Measurements from ENCODE around the gene CKLF.
"Not testable (repeated sequence)": the region's sequence is repeated elsewhere in the genome, so short reads cannot be mapped to it uniquely, and the experiment has no call there.

The CKLF gene

GRCh38 chr16:66552286-66553177 lies at the start of gene CKLF:
Gene CKLF, plus strand, starts transcription at chr16:66552576. Its CDS starts 140 bp downstream, at chr16:66552716.
- DNase-seq (ENCODE audit: low read depth): peak; percentile 78

GRCh38 chr16:66503030-66503429 lies 49.3 kb upstream of the CKLF start:
- DNase-seq (ENCODE audit: low read depth): no peak

- DNase-seq (ENCODE audit: low read depth): no peak
Observed at GRCh38 chr16:66503612-66504011, 48.8 kb upstream of the CKLF start.

- no peak for DNase-seq (ENCODE audit: low read depth)
Observed at GRCh38 chr16:66507731-66508239, 44.6 kb upstream of the CKLF start.

- DNase-seq (ENCODE audit: low read depth): no peak
Observed at GRCh38 chr16:66508248-66508913, 44.0 kb upstream of the CKLF start.

GRCh38 chr16:66508914-66509496 lies 43.4 kb upstream of the CKLF start:
- no peak for DNase-seq (ENCODE audit: low read depth)

GRCh38 chr16:66509576-66509975 lies 42.8 kb upstream of the CKLF start:
- no peak for DNase-seq (ENCODE audit: low read depth)

- DNase-seq (ENCODE audit: low read depth): no peak
Observed at GRCh38 chr16:66510298-66510697, 42.1 kb upstream of the CKLF start.

- no peak for DNase-seq (ENCODE audit: low read depth)
Observed at GRCh38 chr16:66510711-66511601, 41.4 kb upstream of the CKLF start.

GRCh38 chr16:66511602-66512271 lies 40.6 kb upstream of the CKLF start:
- no peak for DNase-seq (ENCODE audit: low read depth)

GRCh38 chr16:66512272-66513110 lies 39.9 kb upstream of the CKLF start:
- no peak for DNase-seq (ENCODE audit: low read depth)

GRCh38 chr16:66513111-66513723 lies 39.2 kb upstream of the CKLF start:
- no peak for DNase-seq (ENCODE audit: low read depth)

GRCh38 chr16:66514391-66514790 lies 38.0 kb upstream of the CKLF start:
- DNase-seq (ENCODE audit: low read depth): not testable (repeated sequence)

GRCh38 chr16:66514980-66515595 lies 37.3 kb upstream of the CKLF start:
- DNase-seq (ENCODE audit: low read depth): not testable (repeated sequence)

GRCh38 chr16:66515596-66516508 lies 36.5 kb upstream of the CKLF start:
- DNase-seq (ENCODE audit: low read depth): no peak

- DNase-seq (ENCODE audit: low read depth): no peak
Observed at GRCh38 chr16:66516509-66516807, 35.9 kb upstream of the CKLF start.

- peak; percentile 50 for DNase-seq (ENCODE audit: low read depth)
Observed at GRCh38 chr16:66516808-66517585, 35.4 kb upstream of the CKLF start.
